ENCODE measurements around the gene CDCA7L.
"Not testable (repeated sequence)": the region's sequence is repeated elsewhere in the genome, so short reads cannot be mapped to it uniquely, and the experiment has no call there.

Gene CDCA7L

DNA sequence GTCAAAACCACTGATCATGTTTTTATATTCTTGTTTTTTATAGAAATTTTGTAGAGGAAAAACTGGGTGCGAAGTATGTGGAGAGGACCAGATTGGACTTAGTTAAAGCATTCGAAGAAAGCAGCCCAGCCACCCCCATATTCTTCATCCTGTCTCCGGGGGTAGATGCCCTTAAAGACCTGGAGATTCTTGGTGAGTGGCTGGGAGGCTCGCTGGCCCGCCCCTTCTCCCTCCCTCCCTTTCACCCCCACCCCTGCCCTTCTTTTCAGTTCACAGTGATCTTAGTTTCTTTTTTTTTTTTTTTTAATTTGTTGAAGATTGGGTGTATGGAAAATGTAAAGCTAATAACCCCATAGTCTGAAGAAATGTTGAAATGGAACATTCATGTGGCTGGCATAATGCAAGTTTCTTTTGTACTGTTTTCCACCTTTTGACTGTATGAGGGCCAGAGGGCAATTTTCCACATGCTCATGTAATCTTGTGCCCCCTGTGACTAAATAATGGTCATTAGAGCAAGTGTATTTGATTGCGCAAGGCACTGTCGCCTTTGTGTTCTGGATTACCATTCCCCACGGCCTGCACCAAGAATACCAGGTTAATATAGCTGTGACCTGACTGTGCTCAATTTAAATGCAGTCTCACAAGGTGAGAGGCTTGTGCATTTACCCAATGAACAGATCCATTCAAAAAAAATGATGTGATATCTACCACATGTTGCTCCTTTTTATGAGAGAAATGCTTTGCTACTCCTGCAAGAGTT lies 77.7 kb downstream of the CDCA7L start:
- TF ChIP-seq POLR2AphosphoS5 (IDR thresholded peaks at IDR 0.05; ENCODE audit: low read depth): no peak
- no peak for TF ChIP-seq GABPA (IDR thresholded peaks at IDR 0.05; ENCODE audit: low read depth)
- no peak for TF ChIP-seq SPI1 (IDR thresholded peaks at IDR 0.05; ENCODE audit: borderline replicate concordance, low read depth)
- TF ChIP-seq CTCF (IDR thresholded peaks at IDR 0.05; ENCODE audit: insufficient read depth, low read length): no peak
- TF ChIP-seq, protein P1, sequence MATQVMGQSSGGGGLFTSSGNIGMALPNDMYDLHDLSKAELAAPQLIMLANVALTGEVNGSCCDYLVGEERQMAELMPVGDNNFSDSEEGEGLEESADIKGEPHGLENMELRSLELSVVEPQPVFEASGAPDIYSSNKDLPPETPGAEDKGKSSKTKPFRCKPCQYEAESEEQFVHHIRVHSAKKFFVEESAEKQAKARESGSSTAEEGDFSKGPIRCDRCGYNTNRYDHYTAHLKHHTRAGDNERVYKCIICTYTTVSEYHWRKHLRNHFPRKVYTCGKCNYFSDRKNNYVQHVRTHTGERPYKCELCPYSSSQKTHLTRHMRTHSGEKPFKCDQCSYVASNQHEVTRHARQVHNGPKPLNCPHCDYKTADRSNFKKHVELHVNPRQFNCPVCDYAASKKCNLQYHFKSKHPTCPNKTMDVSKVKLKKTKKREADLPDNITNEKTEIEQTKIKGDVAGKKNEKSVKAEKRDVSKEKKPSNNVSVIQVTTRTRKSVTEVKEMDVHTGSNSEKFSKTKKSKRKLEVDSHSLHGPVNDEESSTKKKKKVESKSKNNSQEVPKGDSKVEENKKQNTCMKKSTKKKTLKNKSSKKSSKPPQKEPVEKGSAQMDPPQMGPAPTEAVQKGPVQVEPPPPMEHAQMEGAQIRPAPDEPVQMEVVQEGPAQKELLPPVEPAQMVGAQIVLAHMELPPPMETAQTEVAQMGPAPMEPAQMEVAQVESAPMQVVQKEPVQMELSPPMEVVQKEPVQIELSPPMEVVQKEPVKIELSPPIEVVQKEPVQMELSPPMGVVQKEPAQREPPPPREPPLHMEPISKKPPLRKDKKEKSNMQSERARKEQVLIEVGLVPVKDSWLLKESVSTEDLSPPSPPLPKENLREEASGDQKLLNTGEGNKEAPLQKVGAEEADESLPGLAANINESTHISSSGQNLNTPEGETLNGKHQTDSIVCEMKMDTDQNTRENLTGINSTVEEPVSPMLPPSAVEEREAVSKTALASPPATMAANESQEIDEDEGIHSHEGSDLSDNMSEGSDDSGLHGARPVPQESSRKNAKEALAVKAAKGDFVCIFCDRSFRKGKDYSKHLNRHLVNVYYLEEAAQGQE (IDR thresholded peaks at IDR 0.05; ENCODE audit: insufficient replicate concordance, low read depth): no peak
- Histone ChIP-seq H3K27ac (replicated peaks) (no peak overlapping the region), H3K27me3 (ENCODE audit: insufficient read depth, poor library complexity, severe bottlenecking) (no peaks in the 10 kb centered on the region), H3K4me3 (replicated peaks; ENCODE audit: insufficient read depth, low read length) (no peak overlapping the region)
- no peak for DNase-seq (ENCODE audit: low read depth in 1 of 2, low spot score in 1 of 2)

- Histone ChIP-seq H3K27me3 (ENCODE audit: insufficient read depth, poor library complexity, severe bottlenecking) (no peaks in the 10 kb centered on the region), H3K4me3 (replicated peaks; ENCODE audit: insufficient read depth, low read length) (no peak overlapping the region), H3K27ac (replicated peaks) (no peak overlapping the region)
- no peak for TF ChIP-seq SPI1 (IDR thresholded peaks at IDR 0.05; ENCODE audit: borderline replicate concordance, low read depth)
- no peak for TF ChIP-seq POLR2AphosphoS5 (IDR thresholded peaks at IDR 0.05; ENCODE audit: low read depth)
- TF ChIP-seq GABPA (IDR thresholded peaks at IDR 0.05; ENCODE audit: low read depth): no peak
- TF ChIP-seq, protein P1 (IDR thresholded peaks at IDR 0.05; ENCODE audit: insufficient replicate concordance, low read depth): no peak
- TF ChIP-seq CTCF (IDR thresholded peaks at IDR 0.05; ENCODE audit: insufficient read depth, low read length): no peak
- DNase-seq (ENCODE audit: low read depth in 1 of 2, low spot score in 1 of 2): no peak
Measured at GRCh38 chr7:21867226-21867625, 78.5 kb downstream of the CDCA7L start.

DNA sequence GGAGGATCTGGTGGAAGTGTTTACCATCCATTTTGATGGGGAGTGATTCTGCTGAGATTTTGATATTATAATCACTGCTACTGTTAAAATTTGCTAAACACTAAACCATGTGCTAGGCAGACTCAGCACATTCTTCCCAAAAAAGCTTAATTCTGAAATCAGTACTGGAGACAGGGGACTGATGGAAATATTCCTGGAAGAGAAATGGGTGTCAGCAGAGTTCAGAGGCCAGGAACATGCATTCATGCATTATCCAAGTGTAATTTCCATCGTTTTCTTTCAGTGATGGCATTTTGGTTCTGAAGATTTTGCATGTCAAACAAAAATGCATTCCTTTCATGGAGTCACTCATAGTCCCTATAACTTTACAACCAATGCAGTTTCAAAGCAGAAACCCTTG lies 79.0 kb downstream of the CDCA7L start:
- no peaks in the 10 kb centered on the region for H3K27me3 ChIP-seq (ENCODE audit: insufficient read depth, poor library complexity, severe bottlenecking)
- DNase-seq (ENCODE audit: low read depth in 1 of 2, low spot score in 1 of 2): no peak
- TF ChIP-seq POLR2AphosphoS5 (IDR thresholded peaks at IDR 0.05; ENCODE audit: low read depth) (no peak), SPI1 (IDR thresholded peaks at IDR 0.05; ENCODE audit: borderline replicate concordance, low read depth) (no peak), CTCF (IDR thresholded peaks at IDR 0.05; ENCODE audit: insufficient read depth, low read length) (no peak), GABPA (IDR thresholded peaks at IDR 0.05; ENCODE audit: low read depth) (no peak)
- TF ChIP-seq, protein P1 (IDR thresholded peaks at IDR 0.05; ENCODE audit: insufficient replicate concordance, low read depth): no peak
- H3K4me3 ChIP-seq (replicated peaks; ENCODE audit: insufficient read depth, low read length): no peak overlapping the region
- no peak overlapping the region for H3K27ac ChIP-seq (replicated peaks)

- not testable (repeated sequence) for H3K27ac ChIP-seq (replicated peaks); H3K27me3 ChIP-seq (ENCODE audit: insufficient read depth, poor library complexity, severe bottlenecking); DNase-seq (ENCODE audit: low read depth in 1 of 2, low spot score in 1 of 2); H3K4me3 ChIP-seq (replicated peaks; ENCODE audit: insufficient read depth, low read length)
Measured at GRCh38 chr7:21865631-21866204, 80.0 kb downstream of the CDCA7L start.
